SKM-1 (cell line): ENCODE measurements around the gene CCDC69.
"Not testable (repeated sequence)": the region's sequence is repeated elsewhere in the genome, so short reads cannot be mapped to it uniquely, and the experiment has no call there.

Source experiments
- DNase-seq: peaks from one replicate; lab custom pipeline; 2025; ENCODE audit not compliant: unreplicated experiment; lab: John Stamatoyannopoulos, UW

Gene CCDC69, protein sequence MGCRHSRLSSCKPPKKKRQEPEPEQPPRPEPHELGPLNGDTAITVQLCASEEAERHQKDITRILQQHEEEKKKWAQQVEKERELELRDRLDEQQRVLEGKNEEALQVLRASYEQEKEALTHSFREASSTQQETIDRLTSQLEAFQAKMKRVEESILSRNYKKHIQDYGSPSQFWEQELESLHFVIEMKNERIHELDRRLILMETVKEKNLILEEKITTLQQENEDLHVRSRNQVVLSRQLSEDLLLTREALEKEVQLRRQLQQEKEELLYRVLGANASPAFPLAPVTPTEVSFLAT

DNA sequence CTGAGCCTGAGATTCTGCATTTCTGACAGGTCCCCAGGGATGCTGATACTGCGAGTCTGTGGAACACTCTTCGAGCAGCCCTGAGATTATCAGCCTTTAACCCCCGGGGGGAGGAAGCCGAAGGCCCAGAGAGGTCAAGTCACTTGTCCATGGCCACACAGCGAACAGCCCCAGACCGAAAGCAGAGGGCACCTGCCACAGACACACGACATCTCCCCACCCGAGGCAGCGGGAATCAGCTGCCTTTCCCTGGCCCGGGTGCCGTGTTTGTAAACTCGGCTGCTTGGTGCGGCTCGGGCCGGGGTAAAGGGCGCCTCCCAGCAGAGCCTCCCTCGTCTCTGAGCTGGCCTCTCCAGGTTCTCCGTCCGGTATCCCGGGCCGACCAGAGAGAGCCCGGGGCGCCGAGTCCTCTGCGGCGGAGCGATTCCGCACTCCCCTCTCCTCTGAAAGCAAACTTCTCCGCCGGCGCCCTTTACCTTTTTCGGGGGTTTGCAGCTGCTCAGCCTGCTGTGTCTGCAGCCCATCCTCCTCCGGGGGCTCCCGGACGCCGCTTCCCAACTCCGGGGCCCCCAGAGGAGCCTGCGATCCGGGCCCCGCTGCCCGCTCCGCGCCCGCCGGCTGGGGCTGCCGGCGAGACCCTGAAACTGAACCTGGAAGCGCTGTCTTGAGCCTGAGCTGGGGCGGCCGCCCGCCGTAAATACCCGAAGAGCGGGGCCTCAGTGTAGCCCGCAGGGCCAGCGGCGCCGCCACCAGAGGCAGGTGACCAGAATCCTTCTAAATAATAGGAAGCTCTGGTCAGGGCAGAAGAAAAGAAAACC lies at the start of gene CCDC69:
Gene CCDC69, minus strand, starts transcription at position 646 of the 818 bp plus-strand sequence. Its CDS starts 122 bp downstream, at position 524.
- peak; percentile 59 for DNase-seq

DNA sequence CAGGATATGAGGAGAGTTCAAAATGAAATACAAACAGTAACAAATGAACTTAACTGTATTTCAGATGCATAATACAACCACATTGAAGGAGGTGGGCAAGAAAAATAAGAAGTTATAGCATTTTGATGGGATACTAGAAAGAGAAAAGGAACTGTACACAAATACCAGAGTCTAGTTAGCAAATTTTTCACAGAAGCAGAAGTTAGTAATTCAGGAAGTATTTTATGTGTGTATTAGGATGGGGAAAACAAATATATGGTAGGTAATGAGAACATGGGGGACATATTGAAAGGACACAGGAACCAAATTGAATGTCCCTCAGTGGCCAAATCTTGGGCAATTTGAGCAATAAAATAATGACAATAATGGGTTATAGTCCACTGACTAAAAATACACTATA lies 47.4 kb upstream of the CCDC69 start:
- no peak for DNase-seq

DNA sequence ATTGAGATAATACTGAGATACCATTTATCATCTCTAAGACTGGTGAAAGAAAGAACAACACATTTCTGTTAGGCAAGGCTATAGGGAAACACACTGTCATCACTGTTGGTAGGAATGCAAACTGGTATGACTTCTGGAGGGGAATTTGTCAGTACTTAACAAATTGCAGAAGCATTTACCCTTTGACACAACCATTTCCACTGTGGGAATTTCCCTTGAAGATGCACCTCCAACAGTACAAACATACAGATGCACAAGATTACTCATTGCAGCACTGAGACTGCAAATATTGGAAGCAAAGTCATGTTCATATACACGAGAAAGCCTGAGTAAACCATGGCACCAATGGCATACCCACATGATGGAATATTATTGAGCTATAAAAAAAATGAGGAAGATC lies 46.7 kb upstream of the CCDC69 start:
- DNase-seq = no peak

DNA sequence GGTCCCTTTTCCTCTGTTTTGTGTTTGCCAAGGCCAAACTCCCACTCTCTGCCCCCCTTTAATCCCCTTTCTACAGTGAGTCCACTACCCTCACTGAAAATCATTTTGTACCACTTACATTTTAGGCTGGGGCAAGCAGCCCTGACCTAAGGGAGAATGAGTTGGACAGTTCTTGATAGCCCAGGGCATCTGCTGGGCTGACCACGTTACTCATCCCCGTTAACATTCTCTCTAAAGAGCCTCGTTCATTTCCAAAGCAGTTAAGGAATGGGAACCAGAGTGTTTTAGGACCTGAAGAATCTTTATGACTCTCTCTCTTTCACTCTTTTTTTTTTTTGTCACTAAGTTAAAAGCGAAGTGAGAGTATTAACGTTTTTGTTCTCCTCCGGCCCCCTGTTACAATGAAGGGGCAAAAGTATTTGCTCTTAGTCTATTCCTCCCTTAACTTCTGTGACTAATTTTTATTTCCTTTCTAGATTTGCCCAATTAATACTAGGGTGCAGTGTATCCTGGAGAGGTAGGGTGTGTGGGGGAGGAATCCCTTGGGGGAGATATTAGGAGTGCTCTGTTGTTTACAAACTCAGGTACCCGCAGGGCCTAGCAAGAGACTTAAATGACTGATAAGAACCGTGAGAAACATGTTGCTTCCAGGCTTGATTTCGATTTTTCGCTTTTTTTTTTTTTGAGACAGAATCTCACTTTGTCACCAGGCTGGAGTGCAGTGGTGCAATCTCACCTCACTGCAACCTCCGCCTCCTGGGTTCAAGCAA lies 43.8 kb upstream of the CCDC69 start:
- DNase-seq = no peak

DNA sequence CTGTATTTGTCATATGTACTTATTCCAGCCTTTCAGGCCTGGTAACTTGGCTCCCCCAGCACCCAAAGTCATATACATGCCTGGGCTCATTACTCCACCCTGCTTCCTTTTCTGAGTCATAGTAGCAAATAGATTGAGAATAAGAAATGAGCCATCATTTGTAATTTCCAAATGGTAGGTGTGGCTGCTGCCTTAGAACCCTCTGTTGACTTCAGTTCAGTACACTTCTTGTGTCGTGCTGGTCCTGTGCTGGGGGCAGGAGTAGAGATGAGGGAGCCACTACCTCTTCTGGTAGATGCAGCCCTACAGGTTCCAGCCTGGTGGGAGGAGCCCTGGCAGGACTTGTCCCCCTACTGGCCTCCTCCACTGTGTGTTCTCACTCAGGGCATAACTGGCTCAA lies 40.2 kb upstream of the CCDC69 start:
- no peak for DNase-seq

DNA sequence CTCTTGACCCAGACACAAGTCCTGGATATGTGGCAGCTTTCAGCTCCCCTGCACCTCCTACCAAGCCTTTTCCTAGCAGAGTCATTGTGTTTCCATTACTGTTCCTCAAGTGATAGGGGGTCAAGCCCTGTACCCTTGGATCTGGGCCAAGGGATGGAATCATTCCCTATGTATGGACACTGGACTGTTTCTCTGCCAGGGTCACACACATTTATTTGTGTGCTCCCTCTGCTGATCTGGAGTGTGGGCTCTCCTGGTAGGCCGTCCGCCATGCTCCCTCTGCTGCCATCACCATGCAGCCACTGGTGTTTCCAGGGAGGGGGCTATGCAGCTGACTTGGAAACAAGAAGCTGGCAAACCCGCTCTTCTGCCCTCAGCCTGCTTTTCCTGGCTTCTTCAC lies 38.6 kb upstream of the CCDC69 start:
- DNase-seq = no peak

DNA sequence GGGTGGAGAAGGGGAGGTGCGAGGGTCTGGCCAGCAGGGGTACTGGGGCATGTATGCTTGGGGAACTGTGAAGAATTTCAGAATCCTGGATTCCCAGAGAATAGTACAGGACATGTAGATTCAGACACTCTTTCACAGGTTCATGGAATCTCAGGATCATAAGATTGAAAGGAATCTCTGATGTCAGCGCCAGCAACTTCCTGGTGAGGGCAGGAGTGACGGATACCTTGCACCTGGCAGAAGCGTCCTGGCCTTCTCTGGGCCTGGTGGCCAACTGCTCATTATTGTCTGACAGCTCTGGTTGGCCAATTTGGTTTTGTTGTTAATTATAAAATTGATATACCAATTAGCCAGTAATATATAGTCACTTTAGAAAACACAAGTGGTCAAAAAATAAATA lies 36.0 kb upstream of the CCDC69 start:
- DNase-seq = no peak

DNA sequence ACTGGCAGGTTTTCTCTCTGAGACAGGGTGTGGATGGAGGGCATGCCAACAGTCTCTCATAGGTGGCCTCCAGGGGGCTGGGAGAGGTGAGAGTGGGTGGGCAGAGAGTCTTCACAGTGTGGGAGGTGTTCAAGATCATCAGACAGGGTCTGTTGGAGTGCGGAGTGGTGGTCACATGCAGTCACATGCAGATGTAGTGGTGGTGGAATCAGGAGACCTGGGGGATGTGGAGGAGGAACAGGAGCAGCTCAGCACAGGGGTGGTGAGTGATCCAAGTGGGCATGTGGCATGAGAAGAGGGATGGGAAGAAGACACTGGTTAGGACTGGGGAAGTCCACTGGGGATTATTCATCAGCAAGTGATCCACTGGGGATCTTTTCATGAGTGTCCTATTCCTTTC lies 34.9 kb upstream of the CCDC69 start:
- no peak for DNase-seq

DNA sequence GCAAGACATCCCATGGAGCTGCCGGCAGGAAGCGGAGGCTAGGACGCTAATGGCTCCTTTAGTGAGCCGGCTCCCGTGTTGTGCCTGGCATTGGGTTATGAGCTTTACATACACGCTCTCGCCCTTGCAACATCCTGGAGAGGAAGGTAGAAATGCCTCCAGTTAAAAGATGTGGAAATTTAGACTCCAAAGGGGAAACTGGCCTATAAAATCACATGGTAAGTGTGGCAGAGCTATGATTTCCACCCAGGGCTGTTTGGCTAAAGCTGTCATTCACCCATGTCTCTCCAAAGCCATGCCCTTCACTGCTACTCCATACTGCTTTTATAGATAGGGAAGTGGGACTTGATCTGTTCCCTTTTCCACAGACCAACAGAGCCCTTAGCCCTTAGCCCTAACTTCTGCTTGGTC lies 34.3 kb upstream of the CCDC69 start:
- peak; percentile 14 for DNase-seq

DNA sequence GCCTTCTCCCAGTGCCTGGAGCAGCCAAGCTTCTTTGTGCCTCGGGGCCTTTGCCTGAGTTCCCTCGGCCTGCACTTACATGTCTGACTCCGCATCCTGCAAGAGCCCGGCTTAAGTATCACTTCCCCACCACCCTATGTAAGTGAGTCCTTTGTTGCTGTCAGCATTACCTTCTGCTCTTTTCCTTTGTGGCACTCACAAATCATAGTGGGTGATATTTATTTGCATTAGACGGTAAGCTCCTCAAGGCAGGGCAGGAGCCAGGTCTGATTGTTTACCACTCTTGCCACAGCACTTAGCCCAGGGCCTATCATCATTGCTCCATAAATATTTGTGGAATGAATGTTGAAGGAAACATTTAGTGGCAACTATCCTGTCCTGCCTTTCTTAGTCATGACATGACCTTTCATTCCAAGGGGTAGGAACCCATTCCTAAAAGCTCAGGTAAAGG lies 33.9 kb upstream of the CCDC69 start:
- no peak for DNase-seq

DNA sequence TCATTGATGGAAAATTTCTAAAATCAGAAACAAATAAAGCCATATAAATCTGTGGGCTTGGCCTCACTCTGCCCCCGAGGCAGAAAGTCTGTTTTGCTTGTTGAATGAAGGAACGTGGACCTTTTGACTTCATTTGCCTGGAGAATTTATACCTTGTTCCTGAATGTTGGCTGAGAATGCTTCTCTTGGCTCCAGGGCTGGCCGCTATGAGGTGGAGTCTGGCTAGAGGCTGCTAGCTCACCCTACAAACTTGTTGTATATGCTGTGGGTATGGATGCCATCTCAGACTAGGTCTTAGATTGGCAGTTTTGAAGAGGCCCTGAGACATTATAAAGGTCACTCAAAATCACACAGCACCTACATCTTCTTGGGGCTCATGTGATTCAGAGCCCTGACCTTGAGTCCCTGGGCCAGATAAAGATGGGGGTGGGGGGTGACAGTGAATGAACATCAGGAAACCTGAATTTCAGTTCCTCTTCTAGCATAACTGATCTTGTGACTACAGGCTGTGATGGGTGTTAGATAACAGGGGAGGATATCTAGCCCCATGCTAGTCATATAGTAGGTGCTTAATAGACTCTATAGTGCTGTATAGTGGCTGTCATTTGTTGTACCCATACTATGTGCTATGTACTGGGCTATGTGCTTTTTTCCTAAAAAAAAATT lies 31.9 kb upstream of the CCDC69 start:
- DNase-seq = no peak

DNA sequence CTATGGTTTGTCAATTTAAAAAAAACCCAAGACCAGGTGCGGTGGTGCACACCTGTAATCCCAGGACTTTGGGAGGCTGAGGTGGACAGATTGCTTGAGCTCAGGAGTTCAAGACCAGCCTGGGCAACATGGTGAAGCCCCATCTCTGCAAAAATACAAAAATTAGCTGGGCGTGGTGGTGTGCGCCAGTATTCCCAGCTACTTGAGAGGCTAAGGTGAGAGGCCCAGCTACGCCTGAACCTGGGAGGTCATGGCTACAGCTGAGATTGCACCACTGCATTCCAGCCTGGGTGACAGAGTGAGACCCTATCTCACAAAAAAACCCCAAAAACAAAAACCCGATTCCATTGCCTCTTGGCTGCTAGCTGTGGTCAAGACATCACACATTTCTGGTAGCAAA lies 31.1 kb upstream of the CCDC69 start:
- DNase-seq = not testable (repeated sequence)

DNA sequence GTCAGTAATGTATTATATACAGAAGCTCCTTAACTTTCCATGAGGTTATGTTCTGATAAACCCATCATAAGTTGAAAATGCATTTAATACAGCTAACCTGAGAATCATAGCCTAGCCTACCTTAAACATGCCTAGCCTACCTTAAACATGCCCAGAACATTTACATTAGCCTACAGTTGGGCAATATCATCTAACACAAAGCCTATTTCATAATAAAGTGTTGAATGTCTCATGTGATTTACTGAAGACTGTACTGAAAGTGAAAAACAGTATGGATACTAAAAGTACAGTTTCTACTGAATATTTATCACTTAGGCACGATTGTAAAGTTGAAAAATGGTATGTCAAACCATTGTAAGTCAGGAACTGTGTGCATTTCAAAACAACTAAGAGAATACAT lies 30.7 kb upstream of the CCDC69 start:
- DNase-seq = no peak

DNA sequence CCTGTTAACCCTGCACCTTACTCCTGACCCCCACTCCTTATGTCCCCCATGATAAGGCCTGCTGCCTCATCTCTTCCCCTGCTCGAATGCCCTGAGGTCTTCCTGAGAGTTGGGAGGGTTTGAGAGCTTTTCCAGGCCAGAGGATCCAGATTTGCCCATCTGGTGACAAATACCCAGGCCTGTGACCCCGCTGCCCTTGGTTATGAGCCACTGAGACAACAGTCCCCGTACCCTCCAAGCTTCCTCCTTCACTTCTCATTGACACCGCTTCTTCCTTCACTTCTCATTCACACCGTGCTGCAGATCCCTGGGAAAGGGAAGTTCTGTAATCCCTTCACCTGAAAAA lies 29.7 kb upstream of the CCDC69 start:
- no peak for DNase-seq

DNA sequence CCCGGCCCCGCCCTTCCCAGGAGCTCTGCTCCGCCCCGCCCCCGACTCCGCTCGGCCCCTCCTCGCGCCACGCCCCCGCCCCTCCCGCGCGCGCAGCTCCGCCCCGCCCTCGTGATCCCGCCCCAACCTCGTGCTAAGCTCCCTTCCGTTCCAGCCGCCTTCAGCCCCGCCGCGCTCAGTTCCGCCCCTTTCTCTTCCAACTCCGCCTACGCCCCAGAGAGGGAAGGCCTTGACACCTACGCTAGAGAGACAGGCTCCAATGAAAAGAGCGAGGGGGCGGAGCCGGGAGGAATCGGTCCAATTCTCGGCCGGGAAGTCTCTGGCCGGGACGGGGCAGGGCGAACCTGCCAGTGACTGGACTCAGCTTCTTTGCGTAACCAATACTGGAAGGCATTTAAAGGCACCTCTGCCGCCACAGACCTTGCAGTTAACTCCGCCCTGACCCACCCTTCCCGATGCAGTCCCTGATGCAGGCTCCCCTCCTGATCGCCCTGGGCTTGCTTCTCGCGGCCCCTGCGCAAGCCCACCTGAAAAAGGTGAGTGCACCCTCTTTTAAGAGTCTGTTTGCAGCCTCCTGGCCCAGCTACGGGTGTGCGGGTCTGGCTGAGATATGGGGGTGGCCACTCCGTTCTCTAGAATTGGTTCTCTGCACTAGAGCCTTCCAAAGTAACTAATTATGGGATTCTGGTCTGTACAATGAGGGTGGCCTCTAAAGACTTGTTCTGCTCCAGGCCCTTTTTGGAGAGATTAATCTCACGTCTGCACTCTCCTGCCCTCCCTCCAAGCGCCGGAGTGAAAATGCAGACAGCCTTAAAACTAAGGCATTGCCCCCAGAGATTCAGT lies 29.1 kb upstream of the CCDC69 start, which contains the start of gene GM2A:
Gene GM2A, plus strand, starts transcription at position 424 of the 843 bp plus-strand sequence. Its CDS starts 32 bp downstream, at position 456.
- DNase-seq = peak; percentile 100

DNA sequence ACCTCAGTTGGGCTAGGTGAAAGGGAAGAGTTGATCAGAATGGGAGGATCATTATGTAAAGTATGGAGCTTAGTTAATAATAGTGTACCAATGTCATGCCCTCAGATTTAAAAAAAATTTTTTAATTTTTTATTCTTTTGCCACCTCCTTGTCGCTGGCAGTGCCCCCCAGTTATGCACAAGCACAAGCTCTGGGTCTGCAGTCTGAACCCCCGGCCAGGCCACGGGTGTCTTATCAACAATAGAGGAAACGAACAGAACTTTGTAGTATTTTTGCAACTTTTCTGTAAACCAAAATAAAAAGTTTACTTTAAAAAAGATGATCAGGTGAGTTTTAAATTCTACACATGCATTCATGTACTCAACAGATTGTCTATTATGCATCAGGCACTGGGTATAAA lies 27.7 kb upstream of the CCDC69 start:
- no peak for DNase-seq

DNA sequence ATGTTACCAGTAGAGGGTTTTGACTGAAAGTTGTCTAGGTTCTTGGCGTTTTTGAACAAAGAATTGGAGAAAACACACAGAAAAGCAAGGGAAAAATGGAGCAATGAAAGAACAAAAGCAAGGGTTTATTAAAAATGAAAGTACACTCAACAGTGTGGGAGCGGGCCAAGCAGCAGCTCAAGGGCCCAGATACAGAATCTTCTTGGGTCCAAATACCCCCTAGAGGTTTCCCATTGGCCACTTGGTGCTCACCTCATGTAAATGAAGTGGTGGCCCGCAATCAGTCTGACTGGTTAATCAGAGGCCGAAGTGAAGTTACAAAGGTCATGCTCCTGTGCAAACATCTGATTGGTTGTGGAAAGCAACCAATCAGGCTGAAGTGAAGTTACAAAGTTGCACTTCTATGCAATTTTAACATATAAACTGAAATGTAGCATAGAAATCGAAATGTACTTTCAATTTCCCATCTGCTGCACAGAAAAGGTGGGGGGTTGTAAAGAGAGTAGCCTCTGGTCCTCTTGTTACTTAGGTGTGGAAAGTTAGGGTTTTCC lies 27.2 kb upstream of the CCDC69 start:
- no peak for DNase-seq

DNA sequence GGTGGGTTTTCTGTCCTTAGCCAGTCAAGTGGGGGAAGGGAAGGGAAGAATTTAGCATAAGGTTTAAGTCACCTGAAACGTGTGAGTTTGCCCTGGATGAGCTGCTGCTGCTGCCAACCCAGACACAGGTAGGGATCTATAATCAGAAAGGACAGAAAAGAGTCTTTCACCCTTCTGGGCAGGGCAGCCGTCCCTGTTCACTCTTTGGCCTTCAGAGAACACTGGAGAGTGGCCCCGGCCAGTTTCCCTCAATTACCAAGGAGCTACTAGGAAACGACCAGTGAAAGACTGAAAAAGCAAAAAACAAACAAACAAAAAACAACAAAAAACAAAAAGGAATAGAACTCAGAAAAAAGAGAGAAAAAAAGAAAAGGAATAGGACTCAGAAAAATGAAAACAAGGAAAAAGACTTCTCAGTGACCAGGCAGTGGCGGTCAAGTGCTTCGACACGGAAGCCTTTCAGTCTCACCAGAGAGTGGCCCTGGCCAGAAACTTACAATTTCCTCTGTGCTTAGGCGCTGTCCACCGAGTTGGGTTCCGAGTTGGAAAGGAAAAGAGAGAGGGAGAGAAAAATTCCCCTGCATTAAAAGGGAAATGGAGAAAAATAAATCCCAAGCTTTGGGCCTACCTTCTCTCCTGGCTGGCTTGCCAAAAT lies 26.6 kb upstream of the CCDC69 start:
- no peak for DNase-seq

DNA sequence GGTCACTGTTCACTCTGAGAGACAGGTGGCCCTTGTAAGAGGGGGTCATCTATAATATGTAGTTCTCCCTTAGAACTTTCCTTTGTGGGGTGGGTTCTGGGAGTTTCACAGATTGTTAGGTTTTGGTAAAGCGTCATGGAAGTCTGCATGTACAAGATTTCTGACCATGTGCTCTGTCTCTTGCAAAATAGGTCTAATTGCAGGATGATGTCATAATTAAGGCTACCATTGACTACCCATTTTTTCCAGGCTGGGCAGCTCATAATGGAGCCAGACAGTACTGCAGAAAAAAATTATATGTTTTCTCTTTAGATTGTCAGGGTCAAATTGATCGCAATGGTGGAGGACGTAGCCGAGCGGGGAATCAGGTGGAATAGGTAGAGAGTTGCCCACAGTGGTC lies 25.4 kb upstream of the CCDC69 start:
- DNase-seq = no peak
